Inflammatory macrophage (primary cell): ENCODE results near the gene GH1.
"Not testable (repeated sequence)": the region's sequence is repeated elsewhere in the genome, so short reads cannot be mapped to it uniquely, and the experiment has no call there.

ENCODE experiments used
- DNase-seq, 2 donors: peaks; one replicate each; pipeline ENCODE4 v3.0.0-alpha.2; 2020 to 2022

GH1 gene

GRCh38 chr17:63925615-63926014 lies 7.0 kb upstream of the GH1 start:
- DNase-seq = no peak

- DNase-seq = not testable (repeated sequence)
Measured at GRCh38 chr17:63922402-63922801, 3.8 kb upstream of the GH1 start.

- not testable (repeated sequence) for DNase-seq
Measured at GRCh38 chr17:63920779-63921178, 2.1 kb upstream of the GH1 start.

- DNase-seq = not testable (repeated sequence)
Measured at GRCh38 chr17:63920050-63920449, 1.4 kb upstream of the GH1 start.

GRCh38 chr17:63919311-63919723 lies 678 bp upstream of the GH1 start:
- peak; percentile 60 to 75 for DNase-seq

GRCh38 chr17:63918305-63918704 lies 334 bp downstream of the GH1 start:
- no peak for DNase-seq

GRCh38 chr17:63917646-63918045 lies 993 bp downstream of the GH1 start:
- DNase-seq = no peak

- DNase-seq = not testable (repeated sequence)
Measured at GRCh38 chr17:63917206-63917605, 1.4 kb downstream of the GH1 start.

GRCh38 chr17:63916566-63917185 lies 2.0 kb downstream of the GH1 start:
- DNase-seq = no peak

- DNase-seq = not testable (repeated sequence)
Measured at GRCh38 chr17:63915753-63916152, 2.9 kb downstream of the GH1 start.

- no peak for DNase-seq
Measured at GRCh38 chr17:63914471-63914870, 4.2 kb downstream of the GH1 start.

GRCh38 chr17:63911657-63912100 lies 7.0 kb downstream of the GH1 start:
- DNase-seq = peak; percentile 23 to 33

GRCh38 chr17:63911041-63911635 lies 7.5 kb downstream of the GH1 start, which contains the start of gene CSHL1:
CSHL1 (minus strand) TSS chr17:63911258; CDS start chr17:63911196, 62 bp downstream.
- no peak for DNase-seq

GRCh38 chr17:63910096-63910495 lies 8.5 kb downstream of the GH1 start:
- DNase-seq = no peak

GRCh38 chr17:63909586-63909985 lies 9.1 kb downstream of the GH1 start:
- DNase-seq = not testable (repeated sequence)

- peak in 1 of 2 donors; percentile 22 for DNase-seq
Measured at GRCh38 chr17:63907161-63907778, 11.4 kb downstream of the GH1 start.

- DNase-seq = not testable (repeated sequence)
Measured at GRCh38 chr17:63904796-63905195, 13.8 kb downstream of the GH1 start.

GRCh38 chr17:63903787-63904201 lies 14.8 kb downstream of the GH1 start:
- peak; percentile 5 to 37 for DNase-seq

- DNase-seq = not testable (repeated sequence)
Measured at GRCh38 chr17:63901971-63902370, 16.7 kb downstream of the GH1 start.

- not testable (repeated sequence) for DNase-seq
Measured at GRCh38 chr17:63898899-63899798, 19.5 kb downstream of the GH1 start.

- not testable (repeated sequence) for DNase-seq
Measured at GRCh38 chr17:63896524-63897354, 21.9 kb downstream of the GH1 start, which contains the start of gene CSH1. CSH1 (minus strand) TSS chr17:63896574; CDS start chr17:63896511, 63 bp downstream.

GRCh38 chr17:63894821-63895220 lies 23.8 kb downstream of the GH1 start:
- not testable (repeated sequence) for DNase-seq
